NCI-H524 treated with DMSO at 0.1 percent for 48 hours (cell line): ENCODE data around the gene GHITM.
A peak's percentile ranks its signal among the peaks of the same experiment; 100 is the strongest.
"Not testable (repeated sequence)": the region's sequence is repeated elsewhere in the genome, so short reads cannot be mapped to it uniquely, and the experiment has no call there.

Experiments
- DNase-seq: peaks from one replicate; lab custom pipeline; 2025; lab: John Stamatoyannopoulos, UW

GHITM gene

GRCh38 chr10:84139126-84140035 lies at the start of gene GHITM:
GHITM (plus strand) TSS chr10:84139509; CDS start chr10:84141501, 1,992 bp downstream.
- DNase-seq: peak; percentile 49

GRCh38 chr10:84095811-84096497 lies 43.4 kb upstream of the GHITM start:
- DNase-seq: no peak

GRCh38 chr10:84097787-84098353 lies 41.4 kb upstream of the GHITM start:
- DNase-seq: no peak

- no peak for DNase-seq
Observed at GRCh38 chr10:84098667-84099066, 40.6 kb upstream of the GHITM start.

DNA sequence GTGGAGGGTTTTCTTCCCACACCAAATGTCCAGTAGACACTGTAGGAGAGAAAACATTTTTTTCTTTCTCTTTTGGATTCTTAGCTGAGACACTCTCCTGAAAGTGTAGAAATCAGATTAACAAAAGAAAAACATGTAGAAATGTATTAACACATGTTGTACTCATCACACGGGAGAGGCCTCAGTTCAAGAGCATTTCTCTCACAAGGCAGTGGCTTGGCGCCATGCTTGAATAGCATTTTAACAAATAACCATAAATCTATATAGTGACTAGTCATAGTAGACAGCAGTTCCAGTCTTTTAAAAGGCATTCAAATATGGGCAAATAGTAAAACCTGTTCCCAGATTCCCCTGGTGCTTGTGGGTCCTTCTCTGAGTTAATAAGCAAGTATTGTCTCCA lies 38.3 kb upstream of the GHITM start:
- no peak for DNase-seq

DNA sequence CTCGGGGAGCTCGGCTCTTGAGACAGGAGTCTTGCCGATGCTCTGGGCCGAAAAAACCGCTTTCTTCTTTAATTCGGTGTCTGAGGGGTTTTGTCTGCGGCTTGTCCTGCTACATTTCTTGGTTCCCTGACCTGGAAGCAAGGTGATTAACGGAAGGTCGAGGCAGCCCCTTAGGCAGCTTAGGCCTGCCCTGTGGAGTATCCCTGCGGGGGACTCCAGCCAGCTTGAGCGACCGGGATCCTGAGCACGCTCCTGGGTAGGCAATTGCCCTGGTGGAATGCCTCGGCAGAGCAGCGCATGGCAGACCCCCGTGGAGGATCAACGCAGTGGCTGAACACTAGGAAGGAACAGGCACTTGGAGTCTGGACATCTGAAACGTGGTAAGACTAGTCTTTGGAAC lies 30.5 kb upstream of the GHITM start:
- DNase-seq: no peak

- not testable (repeated sequence) for DNase-seq
Observed at GRCh38 chr10:84109772-84110171, 29.5 kb upstream of the GHITM start.

DNA sequence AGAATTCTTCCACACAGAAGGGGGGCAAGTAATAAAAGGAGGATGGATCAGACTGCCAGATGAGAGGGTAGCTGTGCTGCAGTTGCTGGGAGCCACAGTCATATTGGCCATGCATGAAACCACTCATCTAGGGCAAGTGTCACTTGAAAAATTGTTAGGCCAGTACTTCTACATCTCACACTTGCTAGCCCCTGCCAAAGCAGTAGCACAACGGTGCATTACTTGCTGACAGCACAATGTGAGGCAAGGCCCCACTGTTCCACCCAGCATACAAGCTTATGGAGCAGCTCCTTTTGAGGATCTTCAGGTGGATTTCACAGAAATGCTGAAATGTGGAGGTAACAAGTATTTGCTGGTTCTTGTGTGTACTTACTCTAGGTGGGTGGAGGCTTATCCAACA lies 25.8 kb upstream of the GHITM start:
- not testable (repeated sequence) for DNase-seq

DNA sequence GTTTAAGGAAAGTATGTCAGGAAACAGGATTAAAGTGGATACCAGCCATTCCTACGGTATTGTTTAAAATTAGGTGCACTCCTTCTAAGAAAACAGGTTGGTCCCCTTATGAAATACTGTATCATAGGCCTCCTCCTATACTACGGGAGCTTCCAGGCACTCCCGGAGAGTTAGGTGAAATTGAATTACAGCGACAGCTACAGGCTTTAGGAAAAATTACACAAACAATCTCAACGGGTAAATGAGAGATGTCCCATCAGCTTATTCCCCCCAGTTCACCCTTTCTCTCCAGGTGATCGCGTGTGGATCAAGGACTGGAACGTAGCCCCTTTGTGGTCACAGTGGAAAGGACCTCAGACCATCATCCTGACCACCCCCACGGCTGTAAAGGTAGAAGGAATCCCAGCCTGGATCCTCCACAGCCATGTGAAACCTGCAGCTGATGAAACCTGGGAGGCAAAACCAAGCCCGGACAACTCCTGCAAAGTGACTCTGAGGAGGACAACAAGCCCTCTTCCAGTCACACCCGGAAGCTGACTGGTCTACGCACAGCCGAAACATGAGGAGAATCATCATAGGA lies 25.1 kb upstream of the GHITM start:
- DNase-seq: no peak

DNA sequence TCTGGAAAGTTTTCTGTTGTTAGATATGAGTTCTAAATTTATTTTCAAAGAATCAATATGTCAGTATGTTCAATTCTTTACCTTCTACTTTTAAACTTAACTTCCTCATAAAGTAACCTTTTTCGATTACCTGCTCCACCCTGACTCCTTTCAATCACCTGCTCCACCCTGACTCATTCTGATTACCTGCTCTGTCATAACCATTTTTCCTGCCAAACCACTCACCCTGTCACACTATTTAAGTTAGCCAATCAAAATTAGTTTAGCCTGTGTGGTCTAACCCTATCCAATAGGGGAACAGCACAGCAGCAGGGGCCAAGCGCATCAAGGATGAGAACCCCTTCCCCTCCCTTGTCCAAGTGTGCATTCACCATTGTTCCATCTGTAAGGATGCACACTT lies 22.1 kb upstream of the GHITM start:
- DNase-seq: not testable (repeated sequence)

DNA sequence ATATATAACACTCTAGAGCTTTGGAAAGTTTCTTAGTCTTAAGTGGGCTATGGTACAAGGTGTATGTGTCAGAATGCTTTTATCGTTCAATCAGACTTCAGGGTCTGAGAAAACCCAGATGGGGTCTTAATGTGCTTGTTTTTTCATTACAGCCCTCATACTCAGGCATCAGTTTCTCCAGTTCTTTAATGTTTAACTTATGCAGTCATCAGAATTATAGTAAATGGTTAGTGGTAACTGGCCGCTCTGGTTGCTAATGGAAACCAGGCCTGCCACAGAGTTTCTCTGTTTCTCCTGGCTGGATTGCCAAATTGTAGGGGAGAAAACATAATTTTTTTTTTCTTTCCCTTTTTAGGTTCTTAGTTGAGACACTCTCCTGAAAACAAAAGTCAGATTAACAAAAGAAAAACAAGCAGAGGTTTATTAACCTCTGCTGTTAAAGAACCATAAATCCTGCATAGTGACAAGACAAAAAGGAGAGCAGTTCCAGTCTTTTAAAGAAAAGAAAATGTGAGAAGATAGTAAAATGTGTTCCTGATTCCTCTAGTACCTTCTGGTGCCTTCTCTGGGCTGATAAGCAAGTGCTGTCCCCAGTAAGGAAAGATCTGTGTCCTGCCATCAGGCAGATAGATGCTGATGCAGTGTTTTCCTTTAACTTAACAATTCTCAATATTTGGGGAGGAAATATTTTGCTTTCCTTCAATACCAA lies 21.5 kb upstream of the GHITM start:
- no peak for DNase-seq

- no peak for DNase-seq
Observed at GRCh38 chr10:84118395-84119006, 20.8 kb upstream of the GHITM start.

DNA sequence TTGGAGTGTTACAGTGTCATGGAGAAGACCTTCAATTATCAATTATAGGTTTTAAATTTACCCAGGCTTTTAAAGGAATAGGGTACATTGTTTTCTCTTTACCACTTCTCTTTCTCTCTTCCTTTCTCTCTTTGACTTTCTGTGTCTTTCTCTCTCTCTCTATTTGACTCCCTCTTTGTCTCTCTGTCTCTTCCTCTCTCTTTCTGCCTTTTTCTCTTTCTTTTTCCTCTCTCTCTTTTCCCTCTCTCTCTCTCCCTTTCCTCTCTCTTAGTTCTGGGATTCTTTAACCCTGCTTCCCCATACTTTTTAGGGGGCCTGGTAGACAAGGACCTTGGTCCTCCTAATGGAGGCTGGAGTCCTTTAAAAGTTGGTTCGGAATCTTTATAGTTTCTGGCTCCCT lies 15.9 kb upstream of the GHITM start:
- DNase-seq: no peak

DNA sequence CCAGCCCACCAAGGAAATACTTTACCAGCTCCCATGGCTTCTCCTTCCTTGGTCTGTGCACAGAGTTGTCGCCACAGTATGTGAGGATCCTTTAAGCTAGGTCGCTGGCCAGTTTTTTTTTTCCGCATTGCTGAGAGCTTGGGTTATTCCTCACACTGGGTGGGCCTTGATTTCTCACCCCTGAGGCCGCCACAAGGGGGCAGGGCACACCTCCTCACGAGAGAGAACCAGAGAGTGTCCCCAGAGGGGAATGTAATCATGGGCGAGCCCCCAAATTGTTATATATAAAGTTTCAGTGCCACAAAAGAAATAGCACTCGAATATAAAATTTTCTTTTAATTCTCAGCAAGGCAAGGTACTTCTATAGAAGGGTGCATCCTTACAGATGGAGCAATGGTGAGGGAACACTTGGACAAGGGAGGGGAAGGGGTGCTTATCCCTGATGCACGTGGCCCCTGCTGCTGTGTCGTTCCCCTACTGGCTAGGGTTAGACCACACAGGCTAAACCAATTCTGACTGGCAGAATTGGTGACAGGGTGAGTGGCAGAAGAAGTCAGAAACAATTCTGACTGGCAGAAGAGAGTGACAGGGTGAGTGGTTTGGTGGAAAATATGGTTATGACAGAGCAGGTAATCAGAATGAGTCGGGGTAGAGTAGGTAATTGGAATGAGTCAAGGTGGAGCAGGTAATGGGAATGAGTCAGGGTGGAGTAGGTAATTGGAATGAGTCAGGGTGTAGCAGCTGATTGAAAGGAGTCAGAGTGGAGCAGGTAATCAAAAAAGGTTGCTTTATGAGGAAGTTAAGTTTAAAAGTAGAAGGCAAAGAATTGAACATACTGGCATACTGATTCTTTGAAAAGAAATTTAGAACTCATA lies 13.2 kb upstream of the GHITM start:
- not testable (repeated sequence) for DNase-seq

DNA sequence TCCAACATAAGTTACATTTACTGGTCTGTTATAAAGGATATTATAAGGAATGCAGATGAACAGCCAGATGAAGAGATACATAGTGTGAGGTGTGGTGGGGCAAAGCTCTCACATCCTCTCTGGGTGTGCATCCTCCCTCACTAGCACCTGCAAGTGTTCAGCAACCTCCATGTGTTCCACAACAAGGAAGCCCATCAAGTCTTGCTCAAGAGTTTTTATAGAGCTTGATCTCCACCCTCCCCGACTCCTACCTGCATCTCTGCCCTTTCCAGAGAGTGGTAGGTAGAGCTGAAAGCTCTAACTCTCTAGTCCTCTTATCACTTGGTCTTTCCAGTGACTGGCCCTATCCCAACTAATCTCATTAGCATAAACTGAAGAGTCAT lies 12.5 kb upstream of the GHITM start:
- no peak for DNase-seq

- no peak for DNase-seq
Observed at GRCh38 chr10:84135836-84136235, 3.5 kb upstream of the GHITM start.

DNA sequence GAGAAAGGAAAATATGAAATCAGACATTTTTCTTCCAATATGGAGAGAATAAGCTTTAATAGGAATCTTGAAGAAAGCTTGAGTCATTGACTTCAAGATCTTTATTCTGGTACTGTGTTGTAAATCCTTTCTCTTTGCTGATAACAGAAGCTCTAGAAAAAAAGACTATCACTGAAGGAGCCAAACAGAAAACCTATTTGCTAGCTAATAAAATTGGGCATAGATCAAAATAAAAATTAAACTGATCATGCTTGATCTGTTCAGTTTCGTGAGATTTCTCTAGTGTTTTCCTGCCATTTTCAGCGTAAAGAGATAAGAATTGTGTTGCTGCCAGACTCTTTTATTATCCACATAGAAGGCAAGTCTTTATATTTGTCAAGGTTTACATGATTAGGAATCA lies 1.5 kb upstream of the GHITM start:
- DNase-seq: no peak

DNA sequence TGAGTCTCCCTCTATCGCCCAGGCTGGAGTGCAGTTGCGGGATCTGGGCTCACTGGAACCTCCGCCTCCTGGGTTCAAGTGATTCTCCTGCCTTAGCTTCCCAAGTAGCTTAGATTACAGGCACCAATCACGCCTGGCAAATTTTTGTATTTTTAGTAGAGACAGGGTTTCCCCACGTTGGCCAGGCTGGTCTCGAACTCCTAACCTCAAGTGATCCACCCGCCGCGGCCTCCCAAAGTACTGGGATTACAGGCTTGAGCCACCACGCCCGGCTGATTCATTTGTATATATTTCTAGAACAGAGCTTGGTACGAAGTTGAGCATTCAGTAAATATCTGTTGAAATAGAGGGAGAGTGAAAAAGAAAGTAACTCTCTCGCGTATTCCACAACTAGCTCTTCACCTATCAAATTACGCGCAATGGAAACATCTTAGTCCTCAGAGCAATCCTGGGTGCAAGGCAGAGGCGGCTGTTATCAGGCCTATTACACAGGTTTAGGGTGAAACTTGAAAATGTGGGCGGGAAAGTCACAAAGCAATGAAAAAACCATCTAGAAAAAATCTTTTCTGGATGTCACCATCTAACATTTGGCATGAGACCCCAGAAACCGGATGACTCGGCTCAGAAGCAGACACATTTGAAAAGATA lies 707 bp upstream of the GHITM start:
- no peak for DNase-seq

- DNase-seq: no peak
Observed at GRCh38 chr10:84140036-84140379, 699 bp downstream of the GHITM start.

DNA sequence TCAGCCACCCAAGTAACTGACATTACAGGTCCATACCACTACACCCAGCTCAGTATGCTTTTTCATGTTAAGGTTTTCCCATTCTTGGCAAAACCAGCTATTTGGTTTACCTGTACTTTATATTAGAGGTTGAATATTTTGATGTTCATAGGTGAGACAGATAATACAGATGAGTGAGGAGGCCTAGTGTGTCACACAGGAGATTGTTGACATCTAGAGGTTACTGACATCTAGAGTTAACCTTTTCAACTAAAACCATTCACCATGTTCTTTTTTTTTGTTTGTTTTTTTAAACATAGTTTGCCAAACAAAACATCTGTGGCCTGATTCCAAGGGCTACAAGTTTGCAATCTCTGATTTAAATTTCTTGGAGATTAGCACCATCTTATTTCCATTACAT lies 8.0 kb downstream of the GHITM start:
- DNase-seq: no peak
